WTC11 (cell line): ENCODE data around the gene CDH7.

Experiments
- CREB1 ChIP-seq: sonication (generic); formaldehyde crosslinking; IDR thresholded peaks from 2 replicates; pipeline ENCODE4 v1.8.0; 2023; ENCODE audit warnings: mild to moderate bottlenecking, missing genetic modification reagents
- HMGXB4 ChIP-seq: sonication (generic); formaldehyde crosslinking; IDR thresholded peaks from 2 replicates; pipeline ENCODE4 v1.8.1; 2023; ENCODE audit warnings: mild to moderate bottlenecking, moderate library complexity, missing genetic modification reagents
- MXD4 ChIP-seq: fragments of 250-450 bp; sonication (Bioruptor Pico); IDR thresholded peaks from 2 replicates; pipeline ENCODE4 v1.8.0; 2021; ENCODE audit warnings: mild to moderate bottlenecking, moderate library complexity, borderline replicate concordance
- RELA ChIP-seq: sonication (generic); formaldehyde crosslinking; IDR thresholded peaks from 2 replicates; pipeline ENCODE4 v1.8.1; 2022; ENCODE audit warnings: missing genetic modification reagents, mild to moderate bottlenecking, borderline replicate concordance
- SP1 ChIP-seq: sonication (generic); formaldehyde crosslinking; conservative IDR thresholded peaks from 2 replicates; pipeline ENCODE4 v1.8.1; 2022; ENCODE audit warnings: missing genetic modification reagents
- TEAD4 ChIP-seq: sonication (generic); formaldehyde crosslinking; IDR thresholded peaks from 2 replicates; pipeline ENCODE4 v1.8.0; 2022; ENCODE audit warnings: mild to moderate bottlenecking, missing genetic modification reagents
- ZNF416 ChIP-seq: fragments of 250-450 bp; sonication (Bioruptor Pico); IDR thresholded peaks from 2 replicates; pipeline ENCODE4 v1.9.0; 2021; ENCODE audit warnings: mild to moderate bottlenecking, inconsistent platforms
- ZSCAN18 ChIP-seq: fragments of 250-450 bp; sonication (Bioruptor Pico); IDR thresholded peaks from 2 replicates; pipeline ENCODE4 v2.1.2; 2022; ENCODE audit warnings: mild to moderate bottlenecking, moderate library complexity
- TF ChIP-seq, protein P1 (sequence below): fragments of 200-600 bp; IDR thresholded peaks from 2 replicates; pipeline ENCODE4 v1.8.0; 2022; ENCODE audit warnings: antibody characterized with exemption
- TF ChIP-seq, protein P2 (sequence below): sonication (generic); formaldehyde crosslinking; conservative IDR thresholded peaks from 2 replicates; pipeline ENCODE4 v1.8.1; 2022; ENCODE audit warnings: mild to moderate bottlenecking, missing genetic modification reagents
- TF ChIP-seq, protein P3 (sequence below): fragments of 250-450 bp; sonication (Bioruptor Pico); IDR thresholded peaks from 2 replicates; pipeline ENCODE4 v1.9.0; 2021; ENCODE audit warnings: moderate library complexity, mild to moderate bottlenecking, inconsistent platforms, borderline replicate concordance

- no peak for TF ChIP-seq TEAD4 (CRISPR knock-in tag)
- no peak for TF ChIP-seq CREB1 (CRISPR knock-in tag)
- TF ChIP-seq, protein P1, sequence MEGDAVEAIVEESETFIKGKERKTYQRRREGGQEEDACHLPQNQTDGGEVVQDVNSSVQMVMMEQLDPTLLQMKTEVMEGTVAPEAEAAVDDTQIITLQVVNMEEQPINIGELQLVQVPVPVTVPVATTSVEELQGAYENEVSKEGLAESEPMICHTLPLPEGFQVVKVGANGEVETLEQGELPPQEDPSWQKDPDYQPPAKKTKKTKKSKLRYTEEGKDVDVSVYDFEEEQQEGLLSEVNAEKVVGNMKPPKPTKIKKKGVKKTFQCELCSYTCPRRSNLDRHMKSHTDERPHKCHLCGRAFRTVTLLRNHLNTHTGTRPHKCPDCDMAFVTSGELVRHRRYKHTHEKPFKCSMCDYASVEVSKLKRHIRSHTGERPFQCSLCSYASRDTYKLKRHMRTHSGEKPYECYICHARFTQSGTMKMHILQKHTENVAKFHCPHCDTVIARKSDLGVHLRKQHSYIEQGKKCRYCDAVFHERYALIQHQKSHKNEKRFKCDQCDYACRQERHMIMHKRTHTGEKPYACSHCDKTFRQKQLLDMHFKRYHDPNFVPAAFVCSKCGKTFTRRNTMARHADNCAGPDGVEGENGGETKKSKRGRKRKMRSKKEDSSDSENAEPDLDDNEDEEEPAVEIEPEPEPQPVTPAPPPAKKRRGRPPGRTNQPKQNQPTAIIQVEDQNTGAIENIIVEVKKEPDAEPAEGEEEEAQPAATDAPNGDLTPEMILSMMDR: no peak
- TF ChIP-seq SP1 (CRISPR knock-in tag): no peak
- TF ChIP-seq, protein P2, sequence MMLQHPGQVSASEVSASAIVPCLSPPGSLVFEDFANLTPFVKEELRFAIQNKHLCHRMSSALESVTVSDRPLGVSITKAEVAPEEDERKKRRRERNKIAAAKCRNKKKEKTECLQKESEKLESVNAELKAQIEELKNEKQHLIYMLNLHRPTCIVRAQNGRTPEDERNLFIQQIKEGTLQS (CRISPR knock-in tag): no peak
- TF ChIP-seq ZSCAN18 (CRISPR knock-in tag): no peak
- TF ChIP-seq, protein P3, sequence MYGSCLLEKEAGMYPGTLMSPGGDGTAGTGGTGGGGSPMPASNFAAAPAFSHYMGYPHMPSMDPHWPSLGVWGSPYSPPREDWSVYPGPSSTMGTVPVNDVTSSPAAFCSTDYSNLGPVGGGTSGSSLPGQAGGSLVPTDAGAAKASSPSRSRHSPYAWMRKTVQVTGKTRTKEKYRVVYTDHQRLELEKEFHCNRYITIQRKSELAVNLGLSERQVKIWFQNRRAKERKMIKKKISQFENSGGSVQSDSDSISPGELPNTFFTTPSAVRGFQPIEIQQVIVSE: no peak
- no peak for TF ChIP-seq HMGXB4 (CRISPR knock-in tag)
- TF ChIP-seq RELA (CRISPR knock-in tag): no peak
- no peak for TF ChIP-seq MXD4 (CRISPR knock-in tag)
- no peak for TF ChIP-seq ZNF416
These were observed 76.6 kb downstream of the CDH7 start for GRCh38 chr18:65827444-65827843.
